ENCODE results near the gene CPT1C.

CPT1C gene

DNA sequence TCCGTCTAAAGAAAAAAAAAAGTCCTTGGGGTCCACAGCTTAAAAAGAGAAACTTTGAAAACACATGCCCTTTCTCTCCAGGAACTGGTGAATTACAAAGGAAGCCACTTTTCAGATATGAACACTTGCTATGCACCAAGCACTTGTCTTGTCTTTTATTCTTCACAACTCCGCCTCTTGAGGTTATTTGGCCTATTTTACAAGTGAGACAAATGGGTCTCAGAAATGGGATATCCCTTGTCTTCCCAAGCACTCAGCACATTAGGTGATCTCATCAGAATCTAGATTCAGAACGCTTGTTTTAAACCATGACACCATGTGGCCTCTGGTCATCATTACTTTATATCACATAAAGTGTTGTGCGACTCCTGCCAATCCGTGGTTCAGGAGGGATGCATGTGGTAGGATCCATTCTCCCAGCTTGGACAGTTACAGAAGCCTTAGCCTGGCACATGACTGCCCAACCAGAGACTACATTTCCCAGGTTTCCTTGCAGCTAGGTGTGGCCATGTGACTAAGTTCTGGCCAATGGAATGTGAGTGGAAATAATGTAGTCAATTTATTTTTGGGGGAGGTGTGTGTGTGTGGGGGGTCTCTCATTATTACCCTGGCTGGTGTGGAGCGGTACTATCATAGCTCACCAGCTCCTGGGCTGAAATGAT, 58.3 kb downstream of the CPT1C start:
- in situ Hi-C loops (cut with HindIII; ENCODE audit: low sequenced_read_pairs), result no loop called here

DNA sequence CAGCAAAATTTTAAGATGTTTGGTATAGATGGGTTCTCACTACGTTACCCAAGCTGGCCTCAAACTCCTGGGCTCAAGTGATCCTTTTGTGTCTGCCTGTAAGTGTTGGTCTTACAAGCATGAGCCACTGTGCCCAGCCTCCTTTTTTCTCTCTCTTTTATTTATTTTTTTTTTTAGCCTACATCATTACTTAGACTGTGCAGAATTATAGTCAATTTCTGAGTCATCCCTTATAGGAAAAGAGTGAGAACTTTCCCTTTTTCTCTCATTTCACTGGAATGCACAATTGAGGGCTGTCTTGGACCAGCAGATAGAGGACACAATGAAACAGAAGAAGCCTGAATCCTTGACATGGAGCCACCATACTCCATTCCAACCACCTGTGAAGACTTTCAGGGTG, 58.9 kb downstream of the CPT1C start:
- in situ Hi-C loops (cut with HindIII; ENCODE audit: low sequenced_read_pairs), result no loop called here

DNA sequence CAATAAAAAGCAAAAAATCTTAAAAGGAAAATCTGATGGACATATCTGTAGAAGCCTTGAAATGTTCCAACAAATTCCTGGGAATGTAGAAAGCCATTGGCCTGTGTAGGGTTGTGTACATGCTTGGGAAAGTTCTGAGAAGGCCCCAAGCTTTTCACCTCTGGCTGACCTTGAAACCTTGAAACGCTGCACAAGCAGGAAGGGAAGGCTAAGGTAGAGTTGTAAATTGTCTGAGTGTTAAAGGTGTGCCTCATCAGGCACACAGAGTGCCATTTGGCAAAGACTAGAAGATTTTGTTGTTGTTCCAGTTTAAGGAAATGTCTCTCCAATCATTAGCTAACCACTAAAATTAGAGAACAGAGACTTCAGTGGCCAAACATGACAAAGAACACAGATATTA, 61.8 kb downstream of the CPT1C start:
- in situ Hi-C loops (cut with HindIII; ENCODE audit: low sequenced_read_pairs), result no loop called here

DNA sequence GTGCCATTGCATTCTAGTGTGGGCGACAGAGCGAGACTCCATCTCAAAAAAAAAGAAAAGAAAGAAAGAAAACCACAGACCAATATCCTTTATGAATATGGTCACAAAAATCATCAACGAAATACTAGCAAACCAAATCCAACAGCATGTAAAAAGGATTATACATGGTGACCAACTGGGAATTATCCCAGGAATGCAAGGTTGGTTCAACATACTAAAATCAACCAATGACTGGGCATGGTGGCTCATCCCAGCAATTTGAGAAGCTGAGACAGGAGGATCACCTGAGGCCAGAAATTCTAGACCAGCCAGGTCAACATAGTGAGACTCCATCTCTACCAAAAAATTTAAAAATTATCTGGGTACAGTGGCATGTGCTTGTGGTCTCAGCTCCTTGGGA, 65.0 kb downstream of the CPT1C start:
- in situ Hi-C loops (cut with HindIII; ENCODE audit: low sequenced_read_pairs), result no loop called here

DNA sequence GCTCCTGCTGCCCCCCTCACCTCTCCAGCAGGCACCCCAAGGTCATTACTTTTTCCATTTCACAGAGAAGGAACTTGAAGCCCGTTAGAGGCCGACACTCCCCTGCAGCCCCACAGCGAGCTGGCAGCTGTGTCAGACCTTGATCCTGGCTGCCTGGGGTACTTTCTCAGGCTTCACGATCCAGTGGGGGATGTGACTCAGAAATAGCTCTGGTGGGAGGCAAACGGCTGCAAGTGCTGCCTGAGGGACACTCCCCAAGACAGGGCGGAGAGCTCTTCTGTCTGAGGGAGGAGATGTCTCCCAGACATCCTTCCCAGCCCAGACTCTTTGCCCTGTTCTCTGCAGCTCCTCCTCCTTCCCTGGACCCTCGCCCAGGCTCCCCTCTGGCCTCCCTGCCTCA, 67.4 kb downstream of the CPT1C start:
- in situ Hi-C loops (cut with HindIII; ENCODE audit: low sequenced_read_pairs), result no loop called here

- in situ Hi-C loops (cut with HindIII; ENCODE audit: low sequenced_read_pairs), result no loop called here
These were observed 70.3 kb downstream of the CPT1C start for GRCh38 chr19:49761249-49761624.

- in situ Hi-C loops (cut with HindIII; ENCODE audit: low sequenced_read_pairs), result no loop called here
These were observed 70.9 kb downstream of the CPT1C start for GRCh38 chr19:49761625-49762311.

GRCh38 chr19:49763230-49763629, 72.3 kb downstream of the CPT1C start, which contains the start of gene TSKS:
TSS of gene TSKS (minus strand) at chr19:49763306. CDS start at chr19:49763247, 59 bp downstream.
- in situ Hi-C loops (cut with HindIII; ENCODE audit: low sequenced_read_pairs), result no loop called here

Measured in DLD1 (cell line).